ENCODE data around the gene MKNK2.
"Not testable (repeated sequence)": the region's sequence is repeated elsewhere in the genome, so short reads cannot be mapped to it uniquely, and the experiment has no call there.

The MKNK2 gene

GRCh38 chr19:1989513-1990229 lies 61.4 kb downstream of the MKNK2 start:
- no peak for DNase-seq

DNA sequence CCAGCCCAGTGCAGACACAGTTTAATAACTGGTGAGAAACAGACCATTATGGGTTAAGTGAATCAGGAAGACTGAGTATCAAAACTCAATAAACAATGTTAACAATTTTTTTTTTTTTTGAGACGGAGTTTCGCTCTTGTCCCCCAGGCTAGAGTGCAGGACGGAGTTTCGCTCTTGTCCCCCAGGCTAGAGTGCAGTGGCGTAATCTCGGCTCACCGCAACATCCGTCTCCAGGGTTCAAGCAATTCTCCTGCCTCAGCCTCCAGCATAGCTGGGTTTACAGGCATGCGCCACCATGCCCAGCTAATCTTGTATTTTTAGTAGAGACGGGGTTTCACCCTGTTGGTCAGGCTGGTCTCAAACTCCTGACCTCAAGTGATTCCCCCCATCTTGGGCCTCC lies 62.6 kb downstream of the MKNK2 start:
- not testable (repeated sequence) for DNase-seq
